NCI-H1694 treated with DMSO at 0.1 percent for 48 hours (cell line): ENCODE measurements around the gene DCTN3.

Source experiments
- DNase-seq: peaks from one replicate; lab custom pipeline; 2025; lab: John Stamatoyannopoulos, UW

The DCTN3 gene

DNA sequence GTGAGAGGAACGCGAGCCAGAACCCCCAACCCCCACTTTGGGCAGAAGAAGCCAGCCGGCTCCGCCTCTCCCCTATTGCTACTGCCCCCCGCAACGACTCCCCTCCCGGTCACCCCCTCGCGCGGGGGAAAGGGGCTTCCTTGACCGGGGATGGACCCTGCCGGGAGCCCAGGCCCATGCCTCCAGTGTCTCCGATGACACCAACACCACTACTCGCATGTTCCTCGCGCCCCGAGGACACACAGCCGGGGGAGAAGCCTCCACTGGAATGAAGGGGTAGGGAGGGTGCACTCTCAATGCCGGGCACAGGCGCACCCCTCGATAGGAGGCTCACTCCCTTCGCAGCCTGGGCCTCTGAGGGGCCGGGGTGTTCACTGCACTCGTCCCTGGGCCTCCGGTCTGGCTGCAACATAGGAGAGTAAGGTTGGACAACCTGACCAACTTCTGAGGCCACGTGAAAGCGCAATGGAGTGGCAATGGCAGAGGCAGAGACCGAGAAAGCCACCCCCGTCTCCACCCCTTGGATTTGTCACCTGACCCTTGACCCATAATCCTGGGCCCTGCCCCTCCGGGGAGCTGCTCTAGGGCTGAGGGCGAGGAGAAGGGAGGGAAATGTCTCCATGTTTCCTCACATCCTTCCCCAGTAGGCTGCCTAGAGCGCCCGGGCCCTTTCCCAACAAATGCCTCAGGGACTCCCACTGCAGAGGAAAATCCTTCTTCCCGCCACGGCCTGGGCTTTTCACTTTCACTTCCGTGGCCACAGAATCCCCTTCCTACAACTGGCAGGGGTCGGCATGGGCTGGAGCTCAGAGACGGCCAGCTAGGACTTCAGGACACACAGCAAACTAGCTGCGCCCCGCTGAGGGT is 29.7 kb downstream of the DCTN3 start:
- DNase-seq, result no peak

- no peak for DNase-seq
These were observed 30.5 kb downstream of the DCTN3 start, which contains the start of gene CNTFR for GRCh38 chr9:34589636-34590380. Gene CNTFR (minus strand): TSS chr9:34589724. CDS start chr9:34568981, 20,743 bp downstream.

DNA sequence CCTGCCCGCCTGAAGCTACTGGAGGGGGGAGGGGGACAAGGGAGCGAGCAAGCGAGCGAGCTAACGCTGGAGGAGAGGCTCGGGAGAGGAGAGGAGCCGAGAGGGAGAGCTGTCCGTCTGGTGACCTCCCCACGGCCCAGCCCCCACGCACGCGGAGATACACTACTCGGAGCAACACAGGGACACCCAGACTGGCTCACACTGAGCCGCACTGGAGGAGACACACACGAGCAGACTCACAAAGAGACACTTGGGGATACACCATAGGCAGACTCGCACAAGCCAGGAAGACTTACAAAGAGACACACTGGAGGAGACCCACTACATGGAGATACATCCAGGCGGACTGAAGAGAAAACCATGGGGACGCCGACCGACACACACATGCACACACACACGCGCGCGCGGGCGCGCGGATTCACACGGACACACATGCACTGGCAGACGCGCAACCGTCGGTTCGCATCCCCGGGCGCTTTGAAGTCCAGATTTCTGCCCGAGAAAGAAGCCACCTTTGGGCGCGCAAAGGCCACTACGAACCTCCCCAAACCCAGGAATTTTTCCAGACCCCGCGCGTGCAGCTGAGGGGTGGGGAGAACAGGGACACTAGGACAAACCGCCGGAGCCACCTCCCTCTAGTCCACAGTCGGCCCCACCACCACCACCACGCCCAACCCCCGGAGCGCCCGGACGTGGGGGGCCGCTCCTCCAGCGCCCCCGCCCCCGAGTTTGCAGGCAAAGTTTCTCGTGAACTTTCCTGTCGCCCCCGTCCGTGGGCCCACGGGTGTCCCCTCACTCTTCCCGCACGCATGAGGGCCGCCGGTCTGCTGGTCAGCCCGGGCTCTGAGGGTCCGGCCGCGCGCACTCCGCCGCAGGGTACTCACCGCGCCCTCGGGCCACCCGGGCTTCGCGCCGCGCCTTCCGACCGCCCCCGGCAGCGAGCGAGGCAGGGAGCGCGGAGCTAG is 31.3 kb downstream of the DCTN3 start:
- peak; percentile 12 for DNase-seq

- DNase-seq, result no peak
These were observed 33.0 kb downstream of the DCTN3 start for GRCh38 chr9:34587271-34587670.

- no peak for DNase-seq
These were observed 34.2 kb downstream of the DCTN3 start for GRCh38 chr9:34585946-34586669.

- no peak for DNase-seq
These were observed 35.3 kb downstream of the DCTN3 start for GRCh38 chr9:34584970-34585369.

DNA sequence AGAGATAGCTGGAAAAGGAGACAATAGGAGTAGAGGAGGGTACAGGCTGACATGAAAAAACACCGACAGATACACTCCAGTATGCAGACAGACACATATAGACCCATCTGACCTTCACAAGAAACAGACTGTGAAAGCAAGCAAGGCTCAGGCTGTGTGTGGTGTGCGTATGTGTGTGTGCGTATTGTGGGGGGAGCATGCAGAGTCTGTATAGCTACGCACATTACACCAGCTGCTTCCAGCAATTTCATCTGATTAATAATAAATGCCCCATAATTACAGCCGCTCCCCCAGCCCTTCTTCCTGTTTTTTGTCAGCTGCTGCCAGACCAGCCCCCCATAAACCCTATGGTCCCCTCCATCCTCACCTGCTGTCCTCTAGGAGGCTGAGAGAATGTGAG is 37.5 kb downstream of the DCTN3 start:
- no peak for DNase-seq

- no peak for DNase-seq
These were observed 39.0 kb downstream of the DCTN3 start for GRCh38 chr9:34581318-34581717.

DNA sequence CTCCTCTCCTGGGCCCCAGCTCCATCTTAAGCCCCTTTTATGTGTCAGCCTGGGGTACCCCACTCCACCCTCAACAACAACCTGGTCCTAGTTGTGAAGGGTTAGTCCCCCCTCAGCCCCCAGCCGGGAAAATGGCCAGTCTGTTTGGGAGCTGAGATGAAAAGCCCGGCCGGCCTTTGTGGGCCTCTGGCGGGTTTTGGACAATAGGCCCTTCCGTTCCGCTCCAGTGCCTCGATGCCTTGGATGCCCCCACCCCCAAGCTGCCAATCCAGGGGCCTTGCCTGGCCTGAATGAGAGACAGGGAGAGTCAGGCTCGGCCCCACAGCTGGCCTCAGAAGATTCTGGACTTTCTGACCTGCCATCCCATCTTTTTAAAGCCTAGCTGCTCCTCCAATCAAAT is 39.9 kb downstream of the DCTN3 start:
- DNase-seq, result no peak

DNA sequence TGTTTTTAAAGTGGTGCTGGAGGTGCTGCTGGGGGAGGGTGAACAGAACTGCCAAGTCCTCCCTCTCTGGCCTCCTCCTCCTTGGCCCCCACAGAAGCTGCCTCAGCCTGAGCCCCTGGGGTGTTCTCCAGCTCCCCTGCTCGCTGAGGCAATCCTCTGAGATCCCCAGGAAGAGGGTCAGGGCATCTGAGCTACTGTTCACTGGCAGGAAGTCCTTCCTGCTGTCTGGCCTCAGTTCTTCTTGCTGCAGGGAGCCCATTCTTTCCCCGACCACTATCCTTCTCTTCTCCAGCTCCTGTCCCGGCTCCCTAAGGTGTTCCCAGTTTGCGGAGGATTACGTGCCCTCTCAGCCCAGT is 40.5 kb downstream of the DCTN3 start:
- DNase-seq, result no peak

DNA sequence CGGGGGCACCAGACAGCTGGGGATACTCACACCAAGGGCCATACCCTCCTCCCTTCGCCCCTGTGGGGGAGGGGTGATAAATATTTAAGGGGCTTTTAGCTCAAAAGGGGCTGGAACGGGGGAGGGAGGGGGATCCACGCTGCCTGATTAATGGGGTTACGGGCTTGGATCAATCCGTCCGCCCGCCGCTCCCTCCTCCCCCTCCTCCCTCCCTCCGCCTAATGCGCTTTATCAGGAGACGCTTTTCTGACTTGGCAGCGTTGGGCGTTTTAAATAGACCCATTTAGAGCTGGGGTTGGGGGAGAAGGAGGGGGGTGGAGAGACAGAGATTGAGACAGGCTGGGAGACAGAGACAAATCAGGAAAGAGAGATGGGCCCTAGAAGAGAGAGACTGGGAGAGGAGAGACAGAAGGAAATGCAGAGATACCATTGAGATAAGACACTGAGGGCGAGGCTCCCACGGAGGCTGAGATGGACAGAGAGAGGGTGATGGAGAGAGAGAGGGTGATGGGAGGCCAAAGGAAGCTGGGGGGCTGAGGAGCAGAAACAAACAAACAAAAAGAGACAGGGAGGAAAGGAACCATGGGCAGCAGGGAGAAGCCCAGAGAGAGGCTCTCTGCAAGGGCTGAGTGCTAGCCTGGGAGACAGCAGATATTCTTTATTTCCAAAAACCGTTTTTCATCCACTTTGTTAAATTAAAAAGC is 41.0 kb downstream of the DCTN3 start:
- no peak for DNase-seq

DNA sequence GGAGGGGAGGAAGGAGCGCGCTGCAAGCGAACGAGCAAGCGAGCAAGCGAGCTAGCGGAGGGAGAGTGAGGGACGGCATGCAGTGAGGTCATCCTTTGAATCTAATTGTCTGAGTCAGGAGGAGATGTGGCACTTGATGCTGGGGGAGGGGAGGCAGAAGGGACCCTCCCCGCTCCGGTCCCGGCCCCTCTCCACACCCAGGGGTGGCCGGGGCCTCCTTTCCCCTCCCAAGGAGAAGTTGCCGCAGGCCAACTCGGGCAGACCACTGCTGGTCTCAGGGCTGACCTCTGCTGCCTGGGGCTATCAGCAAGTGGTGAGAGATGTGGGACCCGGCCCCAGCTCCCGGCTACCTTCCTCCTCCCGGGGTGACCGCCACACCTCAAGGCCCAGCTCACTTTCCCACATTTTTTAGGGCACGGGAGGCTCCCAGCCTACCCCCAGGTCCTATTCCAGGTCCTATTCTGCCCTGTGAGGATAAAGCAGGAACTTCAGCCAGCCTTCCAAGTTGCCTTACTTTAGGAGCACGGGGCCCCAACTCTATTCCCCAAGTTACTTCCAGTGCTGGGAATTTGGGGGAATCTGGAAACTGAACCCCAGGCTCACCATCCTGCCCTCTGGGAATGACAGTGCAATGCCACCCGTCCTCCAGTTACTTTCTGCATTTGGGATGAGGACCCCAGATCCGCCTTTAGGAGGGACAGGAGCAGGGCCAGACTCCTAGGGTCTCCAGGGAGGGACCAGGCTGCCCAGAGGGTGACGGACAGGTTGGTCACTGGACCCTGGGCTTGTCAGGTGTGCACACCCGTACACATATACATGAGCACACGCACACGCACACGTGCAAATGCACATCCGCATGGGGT is 41.8 kb downstream of the DCTN3 start:
- peak; percentile 38 for DNase-seq

GRCh38 chr9:34577400-34578240 is 42.7 kb downstream of the DCTN3 start:
- DNase-seq, result peak; percentile 40

DNA sequence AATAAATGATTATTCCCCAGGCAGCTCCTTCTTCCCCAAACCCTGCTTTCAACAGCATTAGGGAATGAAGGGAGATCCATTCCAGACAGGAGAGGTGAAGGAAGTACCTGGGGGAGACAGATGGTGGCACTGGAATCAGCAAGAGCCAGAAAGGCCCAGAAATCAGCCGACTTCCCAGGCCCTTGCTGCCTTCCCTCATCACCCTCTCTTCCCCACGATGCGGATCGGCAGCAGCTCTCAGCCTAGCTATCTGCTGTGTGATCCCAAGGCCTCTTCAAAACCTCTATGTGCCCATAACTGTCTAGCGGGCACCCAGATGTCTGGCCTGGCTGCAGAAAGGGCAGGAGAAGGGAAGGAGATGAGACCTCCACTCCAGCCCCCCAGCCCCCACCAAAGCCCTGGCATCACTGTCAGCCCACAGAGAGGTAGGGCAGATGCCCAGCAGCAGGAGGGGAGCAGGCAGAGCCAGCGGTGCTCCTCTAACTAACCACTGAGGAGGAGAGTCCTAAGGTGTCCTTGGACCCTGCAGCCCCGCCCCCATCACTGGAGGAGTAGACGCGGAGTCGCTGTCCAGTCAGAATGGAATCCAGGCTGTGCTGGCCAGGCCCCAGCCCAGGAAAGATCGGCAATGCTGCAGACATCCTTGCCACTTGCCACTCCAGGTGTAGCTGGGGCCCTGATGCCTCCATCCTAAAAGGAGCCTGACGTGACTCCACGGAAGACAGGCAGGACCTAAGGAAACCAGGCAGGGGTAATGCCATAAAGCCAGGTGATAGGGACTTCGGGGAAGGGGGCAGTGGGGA is 43.5 kb downstream of the DCTN3 start:
- DNase-seq, result no peak

DNA sequence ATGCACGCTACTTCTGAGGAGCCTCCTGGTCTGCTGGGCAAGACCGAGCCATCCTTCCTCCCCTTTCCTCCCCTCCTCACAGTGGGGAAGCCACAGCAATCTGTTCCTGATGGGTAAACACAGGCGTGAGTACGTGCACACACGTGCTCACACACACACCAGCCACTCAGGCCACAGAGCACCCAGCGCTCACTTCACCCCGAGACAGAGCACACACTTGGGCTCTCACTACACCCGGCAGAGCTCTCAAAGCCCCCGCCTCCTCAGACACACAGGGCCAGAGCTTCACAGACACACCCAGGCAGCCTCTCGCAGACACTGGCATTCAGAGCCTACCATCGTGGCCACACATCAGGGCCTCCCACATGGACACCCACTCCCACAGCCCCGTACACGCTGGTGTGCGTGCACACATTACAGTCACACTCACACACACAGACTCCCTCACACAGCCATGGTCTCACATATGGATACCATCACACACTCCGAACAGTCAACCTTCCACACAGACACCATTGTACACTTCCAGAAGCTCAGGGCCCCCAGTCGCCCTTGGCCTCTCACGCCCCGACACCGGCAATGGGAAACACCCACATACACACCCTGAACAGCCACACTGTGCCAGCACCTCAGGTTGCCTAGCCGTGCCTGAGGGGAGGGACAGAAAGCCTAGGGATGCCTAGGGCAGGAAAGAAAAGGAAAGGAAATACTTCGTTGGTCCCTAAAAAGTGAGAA is 44.3 kb downstream of the DCTN3 start:
- DNase-seq, result no peak

DNA sequence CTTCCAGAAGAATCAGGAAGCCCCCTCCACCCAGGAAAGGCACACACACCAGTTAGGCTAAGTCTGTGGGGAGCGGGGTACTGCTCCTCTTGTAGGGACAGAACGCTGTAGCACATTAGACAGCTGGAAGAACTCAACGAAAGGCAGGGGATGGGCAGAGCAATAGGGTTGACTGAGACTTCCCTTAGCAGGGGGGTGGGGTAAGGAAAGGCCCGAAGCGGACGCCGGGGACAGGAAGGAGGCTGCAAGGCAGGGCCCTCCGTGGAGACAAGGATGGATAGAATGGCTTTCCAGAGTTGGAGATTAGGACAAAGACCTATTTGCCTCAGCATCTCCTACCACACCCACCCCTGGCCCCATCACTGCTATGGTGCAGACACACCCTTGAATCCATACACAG is 45.1 kb downstream of the DCTN3 start:
- no peak for DNase-seq

DNA sequence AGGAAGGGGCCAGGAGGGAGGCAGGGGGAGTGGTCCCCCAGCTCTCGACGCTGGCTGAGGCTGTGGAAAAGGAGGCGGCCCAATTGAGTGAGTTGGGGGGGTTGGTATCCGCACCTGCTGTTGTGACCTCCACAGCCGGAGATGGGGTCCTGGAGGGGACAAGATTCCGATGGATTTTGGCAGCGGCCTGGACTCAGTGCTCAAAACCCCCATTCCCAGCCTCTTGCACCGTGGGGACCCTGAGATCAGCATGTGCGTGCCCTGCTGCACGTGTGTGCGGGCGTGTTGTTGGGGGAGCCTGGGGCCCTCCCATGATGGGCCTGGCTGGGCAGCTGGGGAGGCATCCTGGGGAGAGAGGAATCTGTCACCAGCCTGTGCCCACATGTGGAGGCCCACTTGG is 45.7 kb downstream of the DCTN3 start:
- DNase-seq, result no peak
